ENCODE results near the gene CARMIL3.

CARMIL3 gene

GRCh38 chr14:24062216-24062980 lies 10.6 kb downstream of the CARMIL3 start:
- no peak for DNase-seq

GRCh38 chr14:24063263-24063836 lies 11.5 kb downstream of the CARMIL3 start:
- DNase-seq: no peak

- no peak for DNase-seq
Measured at GRCh38 chr14:24064091-24064795, 12.4 kb downstream of the CARMIL3 start.

GRCh38 chr14:24064856-24065255 lies 13.0 kb downstream of the CARMIL3 start:
- no peak for DNase-seq

GRCh38 chr14:24065408-24065807 lies 13.6 kb downstream of the CARMIL3 start:
- DNase-seq: no peak

- DNase-seq: no peak
Measured at GRCh38 chr14:24066496-24067132, 14.8 kb downstream of the CARMIL3 start.

GRCh38 chr14:24067133-24068082 lies 15.6 kb downstream of the CARMIL3 start:
- DNase-seq: no peak

- no peak for DNase-seq
Measured at GRCh38 chr14:24068711-24069410, 17.1 kb downstream of the CARMIL3 start.

- no peak for DNase-seq
Measured at GRCh38 chr14:24069411-24069735, 17.6 kb downstream of the CARMIL3 start.

- no peak for DNase-seq
Measured at GRCh38 chr14:24070285-24071143, 18.7 kb downstream of the CARMIL3 start.

GRCh38 chr14:24071144-24071697 lies 19.4 kb downstream of the CARMIL3 start, which contains the start of gene CPNE6:
CPNE6 (plus strand) TSS chr14:24071562; CDS start chr14:24072937, 1,375 bp downstream.
- peak; percentile 19 for DNase-seq

- DNase-seq: no peak
Measured at GRCh38 chr14:24071836-24072430, 20.1 kb downstream of the CARMIL3 start.

- DNase-seq: no peak
Measured at GRCh38 chr14:24072436-24072835, 20.6 kb downstream of the CARMIL3 start.

- no peak for DNase-seq
Measured at GRCh38 chr14:24072881-24073877, 21.4 kb downstream of the CARMIL3 start.

GRCh38 chr14:24074625-24075484 lies 23.0 kb downstream of the CARMIL3 start:
- no peak for DNase-seq

- DNase-seq: no peak
Measured at GRCh38 chr14:24075485-24076301, 23.9 kb downstream of the CARMIL3 start.

- DNase-seq: no peak
Measured at GRCh38 chr14:24076302-24076601, 24.4 kb downstream of the CARMIL3 start.
